Measurements from ENCODE around the gene NAT8.
A peak's percentile ranks its signal among the peaks of the same experiment; 100 is the strongest.
"Not testable (repeated sequence)": the region's sequence is repeated elsewhere in the genome, so short reads cannot be mapped to it uniquely, and the experiment has no call there.

Gene NAT8

DNA sequence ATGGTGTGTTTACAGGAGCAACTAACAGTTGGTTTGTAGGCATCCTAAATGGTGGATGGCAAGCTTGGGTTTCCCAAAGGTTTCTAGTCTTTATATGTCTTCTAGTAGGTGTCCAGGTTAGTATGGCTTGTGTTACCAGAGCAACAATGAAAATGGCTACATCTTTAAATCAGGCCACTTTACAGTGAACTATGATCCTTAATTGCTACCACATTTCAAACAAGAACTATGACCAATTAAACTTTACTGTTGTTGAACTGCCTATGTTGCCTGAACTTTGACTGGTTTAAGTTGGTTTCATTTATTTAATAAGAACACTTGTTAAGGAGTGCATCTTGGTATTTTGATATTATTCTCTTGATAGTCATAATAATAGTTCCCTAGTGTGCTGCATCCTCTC, 5.2 kb downstream of the NAT8 start:
- not testable (repeated sequence) for DNase-seq (ENCODE audit: low read depth in 2 of 2)

DNA sequence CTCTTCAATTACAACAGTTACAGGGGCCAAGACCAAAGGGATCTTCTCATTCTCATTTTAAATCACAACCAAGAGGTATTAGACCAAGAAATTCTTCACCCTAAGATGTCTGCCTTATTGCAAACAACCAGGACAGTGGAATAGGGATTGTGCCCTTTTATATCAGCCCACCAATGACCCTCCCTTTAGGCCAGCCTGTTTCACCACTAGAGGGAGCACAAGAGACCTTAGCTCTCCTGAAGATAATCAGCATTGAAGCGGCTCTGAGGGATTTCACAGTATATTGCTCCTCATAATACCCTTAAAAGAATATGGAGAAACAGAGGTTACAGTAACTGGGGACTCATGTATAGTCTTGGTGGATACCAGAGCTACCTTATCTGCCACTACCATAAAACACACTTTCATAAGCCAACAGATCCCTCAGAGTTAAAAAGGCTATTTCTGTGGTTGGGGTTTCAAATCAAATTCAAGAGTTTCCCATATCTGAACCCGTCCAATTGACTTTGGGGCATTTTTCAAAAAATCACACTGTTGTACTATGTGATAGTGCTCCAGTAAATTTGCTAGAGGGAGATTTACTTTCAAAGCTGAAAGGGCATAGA, 11.5 kb downstream of the NAT8 start:
- DNase-seq (ENCODE audit: low read depth in 2 of 2) = not testable (repeated sequence)

DNA sequence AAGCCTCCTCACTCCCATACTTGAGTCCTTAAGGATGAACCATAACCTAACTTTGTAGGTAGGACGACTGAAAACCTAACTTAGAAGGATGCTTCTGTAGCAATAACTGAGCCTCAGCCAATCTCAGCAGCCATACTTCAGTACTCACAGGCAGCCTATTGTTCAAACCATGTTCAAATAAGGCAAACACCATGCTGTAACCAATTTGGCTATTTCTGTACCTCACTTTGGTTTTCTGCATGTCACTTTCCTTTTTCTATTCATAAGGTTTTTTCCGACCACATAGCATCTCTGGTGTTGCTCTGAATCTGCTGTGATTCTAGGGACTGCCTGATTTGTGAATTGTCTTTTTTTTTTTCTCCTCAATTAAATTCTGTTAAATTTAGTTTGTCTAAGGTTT, 13.7 kb downstream of the NAT8 start:
- DNase-seq (ENCODE audit: low read depth in 2 of 2) = not testable (repeated sequence)

DNA sequence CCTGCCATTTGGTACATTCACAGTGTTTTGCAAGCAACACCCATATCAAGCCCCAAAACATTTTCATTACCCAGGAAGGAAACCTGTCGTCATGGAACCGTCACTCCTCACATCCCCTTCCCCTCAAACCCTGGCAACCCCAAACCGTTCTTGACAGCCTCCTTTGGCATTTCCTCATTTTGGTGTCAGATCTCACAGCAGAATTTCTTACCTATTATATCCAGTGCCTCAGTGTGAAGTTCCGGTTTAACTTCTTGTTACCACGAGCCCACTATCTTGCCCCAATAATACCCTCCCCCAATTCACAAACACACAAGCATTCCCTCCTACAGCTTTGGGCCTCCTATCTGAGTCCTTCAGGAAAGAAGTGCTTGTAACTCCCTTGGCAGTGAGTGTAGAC, 16.0 kb downstream of the NAT8 start:
- not testable (repeated sequence) for DNase-seq (ENCODE audit: low read depth in 2 of 2)

DNA sequence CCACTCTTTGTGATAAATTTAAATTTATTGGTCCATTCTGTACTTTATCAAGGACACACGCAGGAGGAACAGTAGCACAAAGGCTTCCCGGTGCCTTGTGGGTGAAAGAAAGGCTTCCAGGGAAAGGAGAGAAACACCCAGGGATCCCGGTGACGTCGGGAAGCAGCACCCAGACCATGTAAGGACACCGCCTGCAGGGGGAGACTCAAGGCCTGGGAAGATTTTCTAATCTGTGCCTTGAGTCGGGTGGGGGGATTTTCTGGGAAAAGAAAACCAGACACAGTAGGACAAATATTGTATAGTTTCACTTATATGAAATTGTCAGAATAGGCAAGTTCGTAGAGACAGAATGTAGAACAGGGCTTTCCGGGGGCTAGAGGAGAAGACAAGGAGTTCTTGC, 17.6 kb downstream of the NAT8 start:
- not testable (repeated sequence) for DNase-seq (ENCODE audit: low read depth in 2 of 2)

DNA sequence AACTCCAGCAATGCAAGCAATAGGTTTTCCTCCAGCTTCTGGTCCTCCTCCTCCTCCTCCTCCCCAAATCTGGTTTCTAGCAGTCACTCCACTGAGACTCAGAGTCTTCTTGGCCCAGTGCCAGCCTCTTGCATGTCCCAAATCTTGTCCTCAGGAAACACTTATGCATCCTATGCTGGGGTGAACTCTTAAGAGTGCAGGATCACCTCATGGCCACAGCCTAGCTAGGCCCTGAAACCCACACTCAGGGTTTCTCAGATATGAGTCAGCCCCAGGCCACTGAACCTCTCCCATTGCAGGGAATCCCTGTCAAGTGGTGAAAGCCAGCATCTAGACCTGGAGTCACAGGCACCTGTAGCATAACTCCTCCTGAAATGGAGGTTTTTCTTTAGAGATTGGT, 18.2 kb downstream of the NAT8 start:
- DNase-seq (ENCODE audit: low read depth in 2 of 2) = not testable (repeated sequence)

DNA sequence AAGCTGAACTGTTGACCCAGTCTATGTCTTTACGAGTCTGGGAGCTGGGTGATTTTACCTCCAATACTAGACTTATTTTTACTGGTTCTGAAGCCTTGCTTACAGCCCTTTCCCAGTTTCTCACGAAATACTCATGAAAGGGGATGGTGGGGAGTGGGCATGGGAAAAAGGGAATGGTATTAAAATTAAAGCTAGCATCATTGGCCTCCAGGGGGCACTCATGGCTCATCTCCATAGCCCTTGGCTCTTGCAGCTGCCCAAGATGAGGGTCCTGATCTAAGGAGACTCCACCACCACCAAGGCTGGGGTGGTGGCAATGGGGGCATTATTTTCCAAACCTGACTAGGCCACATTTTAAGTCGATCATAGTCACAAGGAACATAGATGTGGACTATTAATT, 22.3 kb downstream of the NAT8 start:
- DNase-seq (ENCODE audit: low read depth in 2 of 2) = not testable (repeated sequence)

GRCh38 chr2:73614997-73615396, 27.2 kb downstream of the NAT8 start:
- no peak for DNase-seq (ENCODE audit: low read depth in 2 of 2)

GRCh38 chr2:73614105-73614504, 28.1 kb downstream of the NAT8 start:
- DNase-seq (ENCODE audit: low read depth in 2 of 2) = peak in 1 of 2 experiments; percentile 12

DNA sequence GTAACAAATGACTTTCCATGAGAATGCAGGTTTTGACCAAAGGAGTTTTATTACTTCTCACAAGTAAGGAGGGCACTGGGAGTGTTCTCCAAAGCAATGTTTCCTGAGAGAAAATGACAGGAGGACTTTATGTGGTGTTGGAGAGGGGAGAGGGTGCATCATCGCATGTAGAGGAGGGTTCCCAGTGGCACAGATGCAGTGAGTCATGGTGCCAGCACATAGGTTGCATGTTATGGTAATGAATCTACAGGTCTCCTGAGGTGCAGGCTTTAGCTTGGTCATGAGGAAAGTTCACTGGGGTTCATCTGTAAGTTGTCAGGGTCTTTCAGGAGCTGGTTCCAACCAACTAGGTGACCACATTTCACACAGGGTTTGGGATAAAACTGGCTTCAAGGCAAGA, 30.4 kb downstream of the NAT8 start:
- DNase-seq (ENCODE audit: low read depth in 2 of 2) = no peak

DNA sequence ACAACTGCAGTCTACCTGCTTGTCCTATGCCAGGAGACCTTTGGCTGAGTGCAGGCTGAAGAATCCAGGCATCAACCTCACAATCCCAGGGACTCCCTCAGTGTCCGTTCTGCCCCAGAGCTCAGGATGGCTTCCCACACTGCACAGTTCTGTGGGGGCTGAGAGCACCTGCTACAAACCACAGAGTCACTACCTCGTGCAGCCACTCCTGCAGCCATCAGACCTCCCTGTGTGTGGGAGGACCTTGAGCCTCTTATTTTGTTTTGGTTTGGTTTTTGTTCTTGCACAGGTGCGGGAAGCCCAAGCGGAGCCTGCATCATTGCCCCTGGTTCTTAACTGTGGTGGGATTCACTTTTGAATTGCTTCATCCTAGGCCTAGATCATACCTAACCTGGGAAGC, 31.0 kb downstream of the NAT8 start:
- DNase-seq (ENCODE audit: low read depth in 2 of 2) = no peak

GRCh38 chr2:73610111-73610510, 32.1 kb downstream of the NAT8 start:
- no peak for DNase-seq (ENCODE audit: low read depth in 2 of 2)

DNA sequence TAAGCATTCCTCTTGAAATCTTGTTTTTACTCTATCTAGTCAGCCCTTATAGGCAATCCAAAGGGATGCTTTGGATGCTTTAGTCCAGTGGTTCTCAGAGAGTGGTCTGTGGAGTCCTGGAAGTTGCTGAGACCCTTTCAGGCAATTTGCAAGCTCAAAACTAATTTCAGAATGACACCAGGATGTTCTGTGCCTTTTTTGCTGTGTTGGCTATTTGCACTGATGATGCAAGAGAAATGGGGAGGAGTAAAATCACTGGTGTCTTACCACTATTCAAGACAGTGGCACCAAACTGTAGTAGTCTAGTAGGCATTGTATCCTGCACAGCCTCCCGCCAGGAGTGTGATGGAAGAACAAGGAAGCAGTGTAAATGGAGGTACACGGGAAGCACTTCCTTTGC, 37.6 kb downstream of the NAT8 start:
- DNase-seq (ENCODE audit: low read depth in 2 of 2) = not testable (repeated sequence)

DNA sequence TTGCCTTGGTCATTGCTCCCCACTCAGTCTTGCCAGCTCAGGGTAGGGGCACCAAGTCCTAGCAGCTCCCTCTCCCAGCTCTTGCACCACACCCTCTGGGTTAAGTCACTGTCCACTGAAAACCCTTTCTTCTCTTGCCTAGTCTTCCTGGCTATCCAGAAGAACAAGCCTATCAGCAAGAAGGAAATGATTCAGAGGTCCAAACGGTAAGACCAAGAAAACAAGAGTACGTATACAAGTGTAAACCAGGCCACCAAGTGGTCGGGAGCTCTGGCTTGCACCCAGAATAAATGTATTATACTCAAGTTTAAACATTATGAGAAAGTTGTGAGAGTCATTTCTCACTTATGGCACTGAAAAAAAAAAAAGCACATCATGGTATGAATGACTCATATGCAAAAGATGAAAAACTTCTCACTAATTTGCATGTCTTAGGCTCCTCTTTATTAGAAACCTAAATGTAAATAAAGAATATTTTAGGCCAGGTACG, 39.1 kb downstream of the NAT8 start:
- not testable (repeated sequence) for DNase-seq (ENCODE audit: low read depth in 2 of 2)

GRCh38 chr2:73601780-73602179, 40.4 kb downstream of the NAT8 start:
- DNase-seq (ENCODE audit: low read depth in 2 of 2) = no peak

GRCh38 chr2:73594251-73594650, 48.0 kb downstream of the NAT8 start:
- DNase-seq (ENCODE audit: low read depth in 2 of 2) = no peak

DNA sequence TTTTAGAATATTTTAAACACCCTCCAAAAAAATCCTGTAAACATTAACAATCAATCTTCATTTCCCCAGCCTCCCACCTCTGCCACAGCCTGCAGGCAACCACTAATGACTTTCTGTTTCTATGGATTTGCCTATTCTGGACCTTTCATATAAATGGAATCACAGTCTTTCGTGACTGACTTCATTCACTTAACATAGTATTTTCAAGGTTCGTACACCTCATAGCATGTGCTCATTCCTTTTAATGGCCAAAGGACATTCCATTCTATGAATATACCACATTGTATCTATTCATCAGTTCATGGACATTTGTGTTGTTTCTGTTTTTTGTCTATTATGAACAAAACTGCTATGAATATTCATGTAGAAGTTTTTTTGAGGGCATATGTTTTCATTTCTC, 48.5 kb downstream of the NAT8 start:
- no peak for DNase-seq (ENCODE audit: low read depth in 2 of 2)
